Stimulated activated CD4-positive, alpha-beta T cell treated with anti-CD3 and anti-CD28 coated beads, Interleukin-4, amount 100 ng/mL, for 4 hours (primary cell): ENCODE results near the gene CPEB1.
"Not testable (repeated sequence)": the region's sequence is repeated elsewhere in the genome, so short reads cannot be mapped to it uniquely, and the experiment has no call there.

Experiments used
- DNase-seq, 2 experiments: peaks; one replicate each; pipeline ENCODE4 v3.0.0-alpha.2; 2020

The CPEB1 gene

GRCh38 chr15:82540055-82540983 lies 106.8 kb downstream of the CPEB1 start, which contains the start of gene RPS17:
Gene RPS17 (minus strand): TSS chr15:82540457. CDS start chr15:82540428, 29 bp downstream.
- peak; percentile 97 to 99 for DNase-seq

- peak in 1 of 2 experiments; percentile 20 for DNase-seq
Measured at GRCh38 chr15:82539691-82540054, 107.5 kb downstream of the CPEB1 start.

- DNase-seq: peak in 1 of 2 experiments; percentile 46
Measured at GRCh38 chr15:82538961-82539690, 108.0 kb downstream of the CPEB1 start.

GRCh38 chr15:82537351-82537908 lies 109.7 kb downstream of the CPEB1 start:
- no peak for DNase-seq

GRCh38 chr15:82536409-82537350 lies 110.5 kb downstream of the CPEB1 start:
- DNase-seq: no peak

GRCh38 chr15:82535566-82536408 lies 111.4 kb downstream of the CPEB1 start:
- DNase-seq: no peak

GRCh38 chr15:82535151-82535550 lies 112.0 kb downstream of the CPEB1 start:
- not testable (repeated sequence) for DNase-seq

- not testable (repeated sequence) for DNase-seq
Measured at GRCh38 chr15:82534457-82534861, 112.7 kb downstream of the CPEB1 start.

- DNase-seq: no peak
Measured at GRCh38 chr15:82533801-82534200, 113.4 kb downstream of the CPEB1 start.

GRCh38 chr15:82532991-82533481 lies 114.1 kb downstream of the CPEB1 start:
- no peak for DNase-seq

- DNase-seq: no peak
Measured at GRCh38 chr15:82532383-82532990, 114.7 kb downstream of the CPEB1 start.

DNA sequence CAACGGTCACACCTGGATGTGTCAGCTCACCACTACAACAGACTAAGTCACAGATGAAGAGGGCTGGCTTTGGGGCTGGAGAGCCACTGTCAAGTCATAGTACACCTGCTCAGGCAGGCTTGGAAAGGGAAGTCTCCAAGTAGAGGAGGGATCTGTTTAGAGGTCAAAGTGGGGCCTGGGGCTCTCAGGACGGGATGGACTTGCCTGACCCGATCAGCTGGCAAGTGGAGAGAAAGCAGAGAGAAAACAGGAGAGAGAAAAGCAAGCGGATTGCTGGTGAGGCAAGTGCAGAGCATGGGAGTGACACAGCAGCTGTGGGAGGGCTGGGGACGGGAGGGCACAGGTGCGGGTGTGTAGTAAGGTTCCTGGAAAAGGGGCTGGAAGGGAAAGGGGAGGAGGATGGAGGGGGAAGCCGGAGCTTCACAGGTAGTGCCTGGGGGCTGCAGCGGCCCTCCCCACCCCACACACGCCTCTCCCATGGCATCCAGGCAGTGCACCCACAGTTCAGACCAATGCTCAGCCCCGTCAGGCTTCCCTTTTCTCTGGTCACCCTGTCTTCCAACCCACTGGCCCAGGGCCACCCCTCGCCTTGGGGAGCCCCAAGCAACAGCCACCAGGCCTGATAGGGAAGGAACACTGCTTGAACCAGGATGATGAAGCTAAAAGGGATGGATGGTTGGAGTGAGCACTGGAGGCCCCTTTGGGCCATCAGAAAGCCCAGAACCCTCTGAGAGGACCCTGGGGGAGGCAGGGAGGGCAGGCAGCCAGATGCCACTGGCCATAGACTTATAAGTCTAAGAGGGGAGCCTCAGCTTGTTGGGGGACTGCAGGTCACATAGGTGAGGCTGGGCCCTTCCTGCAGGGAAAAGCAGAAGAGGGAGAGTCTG lies 115.4 kb downstream of the CPEB1 start:
- no peak for DNase-seq

- DNase-seq: peak; percentile 52 to 68
Measured at GRCh38 chr15:82530606-82531379, 116.4 kb downstream of the CPEB1 start.

- DNase-seq: no peak
Measured at GRCh38 chr15:82530006-82530405, 117.2 kb downstream of the CPEB1 start.

DNA sequence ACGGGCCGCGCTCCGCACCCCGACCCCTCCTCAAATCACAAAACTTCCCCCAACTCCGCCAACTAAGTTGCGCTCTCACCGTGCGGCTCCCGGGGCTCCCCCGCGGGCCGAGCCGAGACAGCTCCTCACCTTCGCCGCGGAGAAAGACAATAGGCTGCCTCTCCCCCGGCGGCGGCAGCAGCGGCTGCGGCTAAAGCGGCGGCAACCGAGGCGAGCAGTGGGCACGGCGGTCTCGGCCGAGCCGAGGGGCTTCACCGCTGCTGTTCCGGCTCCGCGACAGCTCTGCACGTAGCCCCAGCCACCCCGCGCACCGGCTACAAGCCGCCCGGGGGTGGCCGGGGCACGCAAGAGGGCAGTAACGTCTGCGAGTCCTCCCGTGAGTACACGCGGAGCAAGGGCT lies 133.6 kb downstream of the CPEB1 start:
- not testable (repeated sequence) for DNase-seq

DNA sequence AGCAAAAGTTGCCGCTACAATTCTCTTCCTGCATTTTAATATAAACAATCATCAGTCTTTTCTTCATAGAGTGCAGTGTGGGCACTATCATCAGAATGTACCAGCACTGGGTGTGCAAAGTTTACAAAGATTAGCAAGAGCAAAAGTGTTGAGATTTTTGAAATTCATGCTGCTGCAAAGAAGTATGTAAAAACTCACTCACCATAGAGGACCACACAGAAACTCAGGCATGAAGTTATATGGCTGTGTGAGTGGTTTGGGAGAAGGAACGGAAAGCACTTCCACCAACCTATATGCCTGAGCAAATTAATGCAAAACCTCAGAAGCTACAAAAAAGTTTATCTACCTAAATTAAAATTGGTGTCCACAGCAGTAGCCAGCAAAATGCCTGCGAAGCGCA lies 139.5 kb downstream of the CPEB1 start:
- DNase-seq: not testable (repeated sequence)

GRCh38 chr15:82507087-82507486 lies 140.1 kb downstream of the CPEB1 start:
- not testable (repeated sequence) for DNase-seq

DNA sequence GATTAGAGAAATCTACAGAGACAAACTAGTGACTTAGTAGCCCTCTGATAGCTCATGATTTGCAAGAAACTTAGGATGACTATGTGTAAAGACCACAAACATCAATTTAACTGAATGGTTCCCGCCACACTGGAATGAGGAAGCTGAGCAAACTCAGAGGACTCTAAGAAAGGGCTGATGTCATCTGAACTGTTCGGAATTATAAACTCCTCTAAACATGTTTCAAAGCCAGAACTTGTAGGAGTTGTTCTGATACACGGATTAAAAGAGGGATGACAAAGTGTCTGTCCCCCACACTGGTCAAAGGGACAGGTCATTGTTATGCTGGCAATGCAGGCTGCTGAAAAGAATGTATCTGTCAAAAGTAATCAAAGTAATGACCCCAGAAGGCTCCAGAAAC lies 141.3 kb downstream of the CPEB1 start:
- not testable (repeated sequence) for DNase-seq

DNA sequence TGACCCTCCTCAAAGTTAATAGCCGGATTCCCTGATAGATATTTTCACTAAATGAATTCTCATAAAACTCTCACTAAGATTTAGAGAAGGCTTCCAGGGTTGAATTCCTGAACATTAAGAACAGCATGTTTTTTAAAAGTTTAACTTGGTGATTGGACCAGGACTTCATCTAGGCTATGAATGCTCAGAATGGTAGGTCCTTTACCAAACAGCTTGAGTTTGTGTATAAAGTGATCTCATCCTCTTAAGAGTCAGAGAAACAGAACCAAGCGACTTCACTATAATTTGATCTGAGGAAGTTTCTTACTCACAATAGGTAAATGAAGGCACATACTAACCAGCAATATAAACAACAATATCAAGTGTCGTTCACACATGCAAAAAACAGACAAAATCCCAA lies 143.1 kb downstream of the CPEB1 start:
- not testable (repeated sequence) for DNase-seq
